SK-N-MC (cell line): ENCODE results near the gene ABCF2.

Experiments used
- DNase-seq: peaks from one replicate; pipeline ENCODE4 v3.0.0-alpha.2; 2011; ENCODE audit warnings: low read depth, low spot score
- H3K27ac ChIP-seq: fragments of 200-600 bp; sonication (generic); 2 replicates; pipeline ENCODE4 v1.5.1; 2016; ENCODE audit warnings: mixed run types
- H3K36me3 ChIP-seq: fragments of 200-600 bp; sonication (generic); 2 replicates; pipeline ENCODE4 v1.6.1; 2017; ENCODE audit warnings: antibody characterized with exemption, low read length, mixed read lengths; ENCODE audit not compliant: insufficient read depth
- H3K4me3 ChIP-seq: fragments of 200-600 bp; sonication (generic); 2 replicates; pipeline ENCODE4 v1.5.1; 2016
- H3K9ac ChIP-seq: fragments of 200-600 bp; sonication (generic); 2 replicates; pipeline ENCODE4 v1.8.0; 2017; ENCODE audit warnings: mixed run types, mixed read lengths; ENCODE audit not compliant: insufficient read length
- H3K9me3 ChIP-seq: fragments of 200-600 bp; sonication (generic); 2 replicates; pipeline ENCODE4 v1.6.1; 2017; ENCODE audit warnings: low read depth, mild to moderate bottlenecking, antibody characterized with exemption, low read length, moderate library complexity, mixed read lengths
- EZH2 ChIP-seq: fragments of 200-600 bp; sonication (generic); IDR thresholded peaks from one replicate; pipeline ENCODE4 v1.6.1; 2017; ENCODE audit warnings: antibody characterized with exemption
- FOXP2 ChIP-seq: optimal IDR thresholded peaks from 2 replicates; pipeline ENCODE3; 2011; ENCODE audit warnings: mild to moderate bottlenecking, moderate library complexity; ENCODE audit not compliant: insufficient read depth; ENCODE audit errors: extremely low read length, control extremely low read depth
- POLR2AphosphoS5 ChIP-seq: IDR thresholded peaks from 2 replicates; pipeline ENCODE4 v1.6.1; 2012; ENCODE audit warnings: mild to moderate bottlenecking, low read depth, low read length, borderline replicate concordance

ABCF2 gene

GRCh38 chr7:151176401-151176800 is 50.6 kb downstream of the ABCF2 start:
- TF ChIP-seq FOXP2 (no peak), POLR2AphosphoS5 (no peak), EZH2 (no peak)
- no peak overlapping the region for H3K27ac ChIP-seq
- DNase-seq, result no peak
- H3K9ac ChIP-seq, result no peak overlapping the region
- H3K36me3 ChIP-seq, result no peaks in the 10 kb centered on the region
- H3K9me3 ChIP-seq, result no peaks in the 10 kb centered on the region
- no peak overlapping the region for H3K4me3 ChIP-seq

GRCh38 chr7:151175793-151176311 is 51.2 kb downstream of the ABCF2 start:
- H3K4me3 ChIP-seq, result no peak overlapping the region
- DNase-seq, result no peak

GRCh38 chr7:151175047-151175792 is 51.8 kb downstream of the ABCF2 start:
- H3K36me3 ChIP-seq, result no peaks in the 10 kb centered on the region
- no peak overlapping the region for H3K27ac ChIP-seq
- no peak for TF ChIP-seq POLR2AphosphoS5
- TF ChIP-seq EZH2, result no peak
- TF ChIP-seq FOXP2, result no peak
- H3K9ac ChIP-seq, result no peak overlapping the region
- no peak overlapping the region for H3K4me3 ChIP-seq
- no peaks in the 10 kb centered on the region for H3K9me3 ChIP-seq
- DNase-seq, result no peak

More at GRCh38 chr7:151175793-151176311, 51.2 kb downstream of the ABCF2 start:
- no peaks in the 10 kb centered on the region for H3K9me3 ChIP-seq
- H3K36me3 ChIP-seq, result no peaks in the 10 kb centered on the region
- TF ChIP-seq POLR2AphosphoS5 (no peak), EZH2 (no peak), FOXP2 (no peak)
- no peak overlapping the region for H3K27ac ChIP-seq
- H3K9ac ChIP-seq, result no peak overlapping the region

- H3K27ac ChIP-seq, result no peak overlapping the region
- no peak for TF ChIP-seq FOXP2
- TF ChIP-seq EZH2, result no peak
- no peak for TF ChIP-seq POLR2AphosphoS5
- H3K9ac ChIP-seq, result no peak overlapping the region
- H3K36me3 ChIP-seq, result no peaks in the 10 kb centered on the region
- H3K4me3 ChIP-seq, result no peak overlapping the region
- no peaks in the 10 kb centered on the region for H3K9me3 ChIP-seq
- no peak for DNase-seq
Observed at GRCh38 chr7:151174246-151175046, 52.6 kb downstream of the ABCF2 start.

GRCh38 chr7:151173386-151174245 is 53.4 kb downstream of the ABCF2 start:
- Histone ChIP-seq H3K4me3 (no peak overlapping the region), H3K9ac (no peak overlapping the region), H3K36me3 (no peaks in the 10 kb centered on the region), H3K9me3 (no peaks in the 10 kb centered on the region), H3K27ac (no peak overlapping the region)
- TF ChIP-seq POLR2AphosphoS5, result no peak
- no peak for TF ChIP-seq EZH2
- TF ChIP-seq FOXP2, result no peak
- no peak for DNase-seq

- no peak for TF ChIP-seq EZH2
- TF ChIP-seq FOXP2, result no peak
- no peak for TF ChIP-seq POLR2AphosphoS5
- Histone ChIP-seq H3K9me3 (no peaks in the 10 kb centered on the region), H3K27ac (no peak overlapping the region), H3K9ac (no peak overlapping the region), H3K36me3 (no peaks in the 10 kb centered on the region), H3K4me3 (no peak overlapping the region)
- DNase-seq, result no peak
Observed at GRCh38 chr7:151172273-151173141, 54.5 kb downstream of the ABCF2 start.

- Histone ChIP-seq H3K9ac (no peak overlapping the region), H3K27ac (no peak overlapping the region)
Observed at GRCh38 chr7:151168787-151169162, 58.2 kb downstream of the ABCF2 start.

More at GRCh38 chr7:151168787-151169162, 58.2 kb downstream of the ABCF2 start:
- Histone ChIP-seq H3K9me3 (no peaks in the 10 kb centered on the region), H3K36me3 (no peaks in the 10 kb centered on the region), H3K4me3 (no peak overlapping the region)
- DNase-seq, result no peak
- TF ChIP-seq EZH2 (no peak), FOXP2 (no peak), POLR2AphosphoS5 (no peak)
